ENCODE measurements around the gene TCEANC2. TPM values are rescaled to one million over a fixed set of nuclear protein-coding genes. Genes with fewer than 3 reads are reported as not detected.
"Not testable (repeated sequence)": the region's sequence is repeated elsewhere in the genome, so short reads cannot be mapped to it uniquely, and the experiment has no call there.

Gene TCEANC2
- total RNA-seq, 1 donor from 2014 or later = 2.6 TPM

DNA sequence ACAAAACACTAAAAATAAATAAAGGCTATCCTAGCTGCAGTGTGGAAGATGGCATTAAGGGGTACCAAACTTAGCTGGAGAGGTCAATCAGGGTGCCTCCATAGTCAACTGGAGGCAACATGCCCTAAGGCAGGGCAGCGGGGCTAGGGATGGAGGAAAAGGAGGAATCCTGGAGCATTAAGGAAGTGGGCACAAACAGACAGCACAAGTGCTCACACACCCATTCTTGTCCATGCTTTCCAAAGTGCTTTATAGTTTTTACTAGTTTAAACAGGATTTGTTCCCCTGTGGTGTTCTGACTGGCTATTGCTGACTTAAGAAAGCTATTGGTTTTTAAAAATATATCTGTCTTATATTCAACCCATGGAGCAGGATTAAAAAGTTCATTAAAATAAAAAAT is 33.3 kb downstream of the TCEANC2 start:
- no peak for DNase-seq (ENCODE audit: low read depth, low spot score)

DNA sequence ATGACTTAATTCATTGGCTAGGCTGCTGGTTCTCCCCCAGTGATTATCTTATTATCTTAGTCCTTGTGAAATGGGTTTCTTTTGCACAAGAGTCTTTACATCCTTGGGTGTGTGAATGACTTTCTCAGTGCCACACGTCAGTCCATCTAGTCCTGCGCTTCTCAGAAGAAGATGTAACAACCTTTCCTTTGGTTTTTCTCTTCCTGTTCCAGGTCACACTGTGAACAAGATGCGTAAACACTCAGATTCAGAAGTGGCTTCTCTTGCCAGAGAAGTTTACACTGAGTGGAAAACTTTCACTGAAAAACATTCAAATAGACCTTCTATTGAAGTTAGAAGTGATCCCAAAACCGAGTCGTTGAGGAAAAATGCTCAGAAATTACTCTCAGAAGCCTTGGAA is 35.0 kb downstream of the TCEANC2 start:
- no peak for DNase-seq (ENCODE audit: low read depth, low spot score)

DNA sequence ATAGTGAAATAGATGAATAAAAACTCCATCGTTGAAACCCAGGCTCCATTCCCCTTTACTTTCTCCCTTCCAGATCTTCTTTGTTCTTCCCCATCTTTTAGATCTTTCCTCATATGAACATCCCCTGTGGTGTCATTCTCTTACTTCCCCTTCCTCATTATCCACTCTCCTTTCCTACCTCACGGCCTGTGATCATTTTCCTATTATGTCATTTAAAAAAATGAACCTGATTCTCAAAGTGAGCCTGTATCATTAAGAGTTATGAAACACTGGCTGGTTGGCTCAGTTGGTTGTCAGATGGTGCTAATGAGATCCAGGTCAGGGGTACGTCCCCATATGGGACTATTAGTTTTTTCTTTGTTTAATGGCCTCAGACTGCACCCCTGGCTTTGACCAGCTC is 38.3 kb downstream of the TCEANC2 start:
- no peak for DNase-seq (ENCODE audit: low read depth, low spot score)

DNA sequence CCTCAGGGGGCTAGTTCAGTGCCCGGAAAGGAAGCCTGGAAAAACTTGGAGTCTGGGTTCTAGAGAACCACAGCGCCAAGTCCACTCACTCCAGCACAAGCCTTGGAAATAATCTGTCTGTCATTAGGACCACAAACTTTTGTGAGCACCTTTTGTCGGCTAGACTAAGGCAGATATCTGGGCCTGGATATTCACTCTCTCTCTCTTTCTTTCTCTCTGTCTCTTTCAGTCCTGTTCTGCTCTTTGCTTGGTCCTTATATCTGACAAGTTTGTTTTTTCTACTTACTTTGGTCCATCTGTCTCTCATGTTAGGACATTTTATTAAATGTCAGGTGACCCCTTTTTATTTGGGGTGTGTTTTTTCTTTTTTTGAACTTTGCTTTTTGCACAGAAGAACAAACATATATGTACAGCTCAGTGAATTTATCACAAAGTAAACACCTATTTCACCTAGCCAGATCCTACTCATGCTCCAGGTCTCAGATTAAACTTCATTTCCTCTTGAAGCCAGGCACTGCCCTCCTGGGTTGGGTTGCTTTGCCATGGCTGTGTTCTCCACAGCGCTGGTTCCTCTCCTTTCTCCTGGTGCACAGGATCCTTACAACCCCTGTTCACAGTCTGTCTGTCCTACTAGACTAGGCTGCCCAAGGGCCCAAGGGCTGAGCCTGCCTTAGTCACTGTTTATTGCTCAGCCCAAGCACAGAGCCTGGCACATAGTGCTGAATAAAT is 40.8 kb downstream of the TCEANC2 start:
- DNase-seq (ENCODE audit: low read depth, low spot score) = no peak

DNA sequence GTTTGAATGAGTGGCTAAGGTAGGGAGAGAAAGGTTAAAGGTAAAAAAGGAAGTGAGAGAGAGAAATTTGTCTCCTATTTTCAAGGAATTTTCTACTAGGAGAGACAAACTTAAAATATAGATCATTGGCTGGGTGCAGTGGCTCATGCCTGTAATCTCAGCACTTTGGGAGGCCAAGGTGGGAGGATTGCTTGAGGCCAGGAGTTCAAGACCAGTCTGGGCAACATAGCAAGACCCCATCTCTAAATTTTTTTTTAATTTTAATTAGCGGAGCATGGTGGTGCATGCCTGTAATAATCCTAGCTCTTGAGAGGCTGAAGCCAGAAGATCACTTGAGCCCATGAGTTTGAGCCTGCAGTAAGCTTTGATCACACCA is 41.3 kb downstream of the TCEANC2 start:
- DNase-seq (ENCODE audit: low read depth, low spot score) = not testable (repeated sequence)

DNA sequence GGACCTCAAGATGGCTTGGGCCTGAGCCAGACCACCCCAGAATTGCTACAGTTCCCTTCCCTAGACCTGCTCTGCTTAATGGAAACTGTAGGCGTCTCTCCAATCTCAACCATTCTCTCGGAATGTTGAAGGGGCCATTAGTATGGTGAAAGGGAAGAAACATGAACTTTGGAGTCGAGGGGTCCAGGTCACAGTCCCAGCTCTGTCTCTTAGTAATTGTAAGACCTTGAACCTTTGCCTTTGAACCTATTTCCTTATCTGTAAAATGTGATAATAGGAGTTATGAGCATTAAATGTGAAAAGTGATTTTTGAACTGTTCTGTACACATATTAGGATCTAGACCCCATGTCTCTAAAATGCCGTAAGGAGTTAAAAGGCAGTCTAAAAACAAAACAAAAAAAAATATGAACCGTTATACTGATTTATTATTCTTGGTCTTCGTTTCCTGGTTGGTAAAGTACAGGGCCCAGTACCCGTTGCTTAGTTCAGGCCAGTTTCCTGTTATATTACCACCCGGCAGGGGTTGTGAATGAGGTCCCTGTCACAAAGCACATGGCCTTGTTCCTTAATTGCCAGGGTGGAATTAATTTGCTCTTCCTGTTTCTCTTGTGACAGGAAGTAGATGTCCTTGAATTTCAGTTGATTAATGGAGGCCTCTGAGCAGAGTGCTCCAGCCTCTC is 42.3 kb downstream of the TCEANC2 start:
- no peak for DNase-seq (ENCODE audit: low read depth, low spot score)

DNA sequence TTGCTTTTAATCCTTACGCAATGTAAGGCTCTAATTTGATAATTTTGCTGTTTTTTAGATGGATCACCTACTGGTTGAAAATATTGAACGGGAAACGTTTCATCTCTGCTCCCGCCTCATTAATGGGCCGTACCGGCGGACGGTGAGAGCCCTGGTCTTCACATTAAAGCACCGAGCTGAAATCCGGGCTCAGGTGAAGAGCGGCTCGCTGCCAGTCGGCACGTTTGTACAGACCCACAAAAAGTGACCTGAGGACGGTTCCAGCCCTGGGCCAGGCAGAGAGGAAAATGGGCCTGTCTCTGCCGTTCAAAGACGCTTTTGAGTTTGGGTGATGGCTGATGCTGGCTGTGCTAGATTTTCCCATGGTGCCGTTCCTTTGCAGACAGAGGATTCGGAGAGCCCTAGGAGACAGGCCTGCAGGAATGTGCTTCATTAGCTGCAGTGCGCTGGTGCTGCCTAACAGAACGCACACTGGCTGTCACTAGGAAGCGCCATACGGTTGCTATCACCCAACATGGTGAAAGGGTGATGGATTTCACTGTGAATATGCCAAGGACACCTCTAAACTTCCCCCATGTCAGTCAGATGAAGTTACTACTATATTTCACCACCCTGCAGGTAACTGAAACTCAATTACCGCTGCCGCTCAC is 42.9 kb downstream of the TCEANC2 start:
- no peak for DNase-seq (ENCODE audit: low read depth, low spot score)

DNA sequence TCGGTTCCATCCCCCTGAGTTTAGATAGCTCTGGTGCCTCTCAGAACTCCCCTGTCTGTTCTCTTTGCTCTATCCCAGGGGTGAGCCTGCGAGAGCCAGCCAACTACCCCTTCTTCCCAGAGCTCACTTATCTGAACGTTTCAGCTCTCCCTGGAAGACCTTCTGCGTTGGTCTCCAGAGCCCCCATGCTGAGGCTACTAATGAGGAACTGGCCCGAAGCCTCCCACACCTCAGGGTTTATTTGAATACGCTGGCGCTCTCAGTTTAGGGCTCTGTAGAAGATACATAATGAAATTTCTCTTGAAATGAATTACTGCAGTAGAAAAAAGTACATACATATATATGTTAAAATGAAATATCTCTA is 43.5 kb downstream of the TCEANC2 start:
- DNase-seq (ENCODE audit: low read depth, low spot score) = no peak

DNA sequence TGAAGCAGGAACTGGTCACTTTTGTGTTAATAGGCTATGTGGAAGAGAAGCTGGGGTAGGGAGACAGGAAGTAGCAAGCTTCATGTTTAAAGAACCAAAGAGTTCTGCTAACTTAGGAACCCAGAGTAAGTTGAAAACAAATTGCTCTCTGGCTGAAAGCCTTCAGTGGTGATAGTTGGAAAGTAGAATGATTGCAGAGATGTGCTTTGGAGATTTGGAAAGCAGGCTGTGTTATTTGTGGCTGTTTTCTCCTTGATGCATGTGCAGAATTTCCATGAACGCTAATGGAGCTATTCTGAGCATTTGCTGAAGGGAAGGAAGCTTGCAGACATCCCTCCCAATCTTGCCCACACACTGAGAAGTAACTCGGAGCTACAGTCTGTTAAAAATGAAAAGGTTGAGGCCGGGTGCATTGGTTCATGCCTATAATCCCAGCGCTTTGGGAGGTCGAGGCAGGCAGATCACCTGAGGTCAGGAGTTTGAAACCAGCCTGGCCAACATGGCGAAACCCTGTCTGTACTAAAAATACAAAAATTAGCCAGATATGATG is 45.7 kb downstream of the TCEANC2 start:
- DNase-seq (ENCODE audit: low read depth, low spot score) = no peak

DNA sequence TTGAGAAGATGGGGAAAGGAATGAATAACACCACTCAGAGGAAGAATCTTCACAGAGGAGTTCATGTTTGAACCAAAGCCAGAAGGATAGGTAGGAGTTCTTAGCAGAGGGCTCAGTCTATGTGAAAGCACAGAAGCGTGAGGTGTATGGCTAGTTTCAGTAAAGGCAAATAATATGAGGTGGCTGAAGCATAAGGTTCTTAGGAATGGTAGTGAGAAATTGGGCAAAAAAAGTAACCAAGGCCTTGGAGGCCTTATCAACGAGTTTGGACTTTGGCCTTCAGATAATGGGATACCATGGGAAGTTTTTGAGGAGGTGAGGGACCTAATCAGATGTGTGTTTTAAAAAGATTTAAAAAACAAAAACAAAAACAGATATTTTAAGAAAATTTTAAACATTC is 47.1 kb downstream of the TCEANC2 start:
- no peak for DNase-seq (ENCODE audit: low read depth, low spot score)

DNA sequence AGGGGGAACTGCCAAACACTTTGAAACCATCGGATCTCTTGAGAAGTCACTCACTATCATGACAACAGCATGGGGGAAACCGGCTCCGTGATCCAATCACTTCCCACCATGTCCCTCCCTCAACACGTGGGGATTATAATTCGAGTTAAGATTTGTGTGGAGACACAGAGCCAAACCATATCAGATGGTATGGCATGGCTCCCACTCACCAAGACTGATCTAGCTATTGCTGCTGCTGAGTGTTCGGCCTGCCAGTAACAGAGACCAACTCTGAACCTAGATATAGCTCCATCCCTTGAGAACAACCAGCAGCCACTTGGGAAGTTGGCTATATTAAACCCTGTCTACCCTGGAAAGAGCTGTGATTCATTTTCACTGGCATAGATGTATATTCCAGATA is 50.0 kb downstream of the TCEANC2 start:
- no peak for DNase-seq (ENCODE audit: low read depth, low spot score)

DNA sequence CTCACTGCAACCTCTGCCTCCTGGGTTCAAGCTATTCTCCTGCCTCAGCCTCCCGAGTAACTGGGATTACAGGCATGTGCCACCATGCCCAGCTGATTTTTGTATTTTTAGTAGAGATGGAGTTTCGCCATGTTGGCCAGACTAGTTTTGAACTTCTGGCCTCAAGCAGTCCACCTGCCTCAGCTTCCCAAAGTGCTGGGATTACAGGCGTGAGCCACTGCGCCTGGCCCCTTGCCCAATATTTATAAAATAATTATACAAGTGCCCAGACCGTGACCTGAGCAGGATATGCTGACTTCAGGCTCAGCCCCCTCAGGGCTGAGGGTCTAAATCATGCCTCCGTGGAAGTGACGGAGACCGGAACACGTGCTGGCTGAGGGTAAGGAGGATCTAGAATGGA is 51.2 kb downstream of the TCEANC2 start:
- DNase-seq (ENCODE audit: low read depth, low spot score) = not testable (repeated sequence)

DNA sequence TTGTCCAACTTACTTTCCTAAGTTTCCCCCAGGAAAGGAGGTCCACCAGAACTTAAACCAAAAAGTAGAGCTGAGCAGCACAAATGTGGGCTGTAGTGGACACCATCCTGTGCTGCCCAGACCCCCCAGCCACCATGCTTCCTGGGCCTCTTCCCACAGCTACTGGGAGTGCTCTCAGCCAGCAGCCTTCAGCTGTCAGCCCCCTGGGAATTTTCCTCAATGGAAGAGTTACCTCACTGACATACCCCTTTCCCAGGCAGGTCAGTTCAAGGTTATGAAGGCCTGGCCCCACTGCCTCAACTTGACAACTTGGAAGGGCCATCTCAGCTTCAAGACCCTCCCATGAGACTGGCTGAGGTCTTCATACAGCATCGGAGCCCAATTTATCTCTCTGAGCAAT is 51.7 kb downstream of the TCEANC2 start:
- DNase-seq (ENCODE audit: low read depth, low spot score) = no peak

DNA sequence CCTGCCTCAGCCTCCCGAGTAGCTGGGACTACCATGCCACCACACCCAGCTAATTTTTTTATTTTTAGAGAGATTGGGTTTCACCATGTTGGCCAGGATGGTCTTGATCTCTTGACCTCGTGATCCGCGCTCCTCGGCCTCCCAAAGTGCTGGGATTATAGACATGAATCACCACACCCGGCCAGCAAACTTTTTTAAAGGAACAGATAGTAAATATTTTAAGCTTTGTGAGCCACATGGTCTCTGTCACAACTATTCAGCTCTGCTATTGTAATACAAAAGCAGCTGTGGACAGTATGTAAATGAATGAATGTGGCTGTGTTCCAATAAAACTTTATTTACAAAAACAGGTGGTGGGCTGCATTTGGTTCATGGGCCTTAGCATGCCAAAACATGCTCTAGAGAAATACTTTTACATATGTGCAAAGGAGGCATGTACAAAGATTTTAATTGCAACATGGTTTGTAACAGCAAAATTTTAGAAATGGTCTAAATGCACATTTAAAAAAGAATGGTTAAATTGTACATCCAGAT is 52.4 kb downstream of the TCEANC2 start:
- no peak for DNase-seq (ENCODE audit: low read depth, low spot score)

DNA sequence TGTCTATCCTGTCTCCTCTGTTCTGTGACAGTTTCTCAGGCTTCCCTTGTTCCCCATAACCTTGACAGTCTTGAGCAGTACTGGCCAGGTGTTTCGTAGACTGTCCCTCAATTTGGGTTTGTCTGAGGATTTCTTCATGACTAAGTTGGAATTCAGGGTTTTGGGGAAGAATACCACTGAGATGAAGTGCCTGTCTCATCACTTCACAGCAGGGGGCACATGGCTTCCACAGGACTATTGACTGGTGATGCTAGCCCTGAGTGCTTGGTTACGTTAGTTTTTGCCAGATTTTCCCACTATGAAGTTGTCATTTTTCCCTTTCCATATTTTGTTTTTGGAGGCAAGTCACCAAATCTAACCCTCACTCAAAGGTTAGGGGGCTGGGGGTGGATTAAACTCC is 53.7 kb downstream of the TCEANC2 start:
- no peak for DNase-seq (ENCODE audit: low read depth, low spot score)

DNA sequence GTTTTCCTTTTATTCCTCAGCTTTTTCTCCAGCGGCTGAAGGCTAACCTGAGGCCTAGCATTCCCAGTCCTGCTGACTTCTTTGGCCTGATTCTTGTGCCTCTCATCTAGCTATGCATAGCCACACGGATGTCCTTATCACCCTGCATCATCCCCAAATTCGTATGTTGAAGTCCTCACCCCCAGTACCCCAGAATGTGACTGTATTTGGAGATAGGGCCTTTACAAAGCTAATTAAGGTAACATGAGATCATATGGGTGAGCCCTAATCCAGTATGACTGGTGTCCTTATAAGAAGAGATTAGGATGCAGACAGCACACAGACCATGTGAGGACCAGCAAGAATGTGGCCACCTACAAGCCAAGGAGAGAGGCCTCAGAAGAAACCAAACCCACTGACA is 54.7 kb downstream of the TCEANC2 start:
- DNase-seq (ENCODE audit: low read depth, low spot score) = no peak

DNA sequence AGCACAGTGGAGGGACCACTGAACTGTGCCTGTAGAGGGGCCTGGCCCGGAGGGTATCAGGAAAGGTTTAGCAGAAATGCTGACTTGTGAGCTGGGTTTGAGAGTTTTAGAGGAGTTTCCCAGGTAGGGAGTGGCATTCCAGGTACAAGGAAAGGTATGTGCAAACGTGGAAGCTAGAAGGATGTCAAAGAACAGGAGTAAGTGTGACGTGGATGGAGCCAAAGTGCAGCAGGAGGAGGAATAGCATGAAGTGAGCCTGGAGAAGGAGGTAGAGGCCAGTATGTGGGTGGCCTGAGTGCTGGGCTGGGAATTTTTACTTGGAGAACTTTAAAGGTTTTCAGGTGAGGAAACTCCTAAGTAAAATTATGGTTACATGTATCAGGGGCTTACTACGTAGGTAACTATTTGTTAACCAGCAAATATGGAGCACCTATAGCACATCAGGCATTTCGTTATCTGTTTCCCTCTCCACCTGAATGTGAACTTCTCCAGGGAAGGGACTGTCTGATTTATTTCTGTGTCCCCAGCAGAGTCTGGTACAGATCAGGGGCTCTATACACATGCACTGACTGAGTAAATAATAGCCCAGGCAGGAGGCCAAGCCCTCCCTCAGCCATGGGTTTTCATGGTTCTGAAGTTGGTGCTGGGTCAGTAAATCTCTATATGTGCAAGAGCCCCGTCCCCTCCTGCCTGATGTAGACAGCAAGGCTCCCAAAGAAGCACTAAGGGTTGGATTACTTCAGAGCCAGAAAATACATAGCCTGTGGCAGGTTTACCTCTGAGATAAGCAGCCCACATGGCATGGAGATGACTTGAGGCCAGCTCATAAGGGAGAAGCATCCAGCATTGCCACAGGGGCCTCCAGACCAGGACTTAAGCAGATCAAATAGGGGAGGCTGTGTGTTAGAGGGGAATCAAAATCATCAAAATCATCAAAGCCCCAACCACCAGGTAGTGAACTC is 56.0 kb downstream of the TCEANC2 start:
- DNase-seq (ENCODE audit: low read depth, low spot score) = no peak

DNA sequence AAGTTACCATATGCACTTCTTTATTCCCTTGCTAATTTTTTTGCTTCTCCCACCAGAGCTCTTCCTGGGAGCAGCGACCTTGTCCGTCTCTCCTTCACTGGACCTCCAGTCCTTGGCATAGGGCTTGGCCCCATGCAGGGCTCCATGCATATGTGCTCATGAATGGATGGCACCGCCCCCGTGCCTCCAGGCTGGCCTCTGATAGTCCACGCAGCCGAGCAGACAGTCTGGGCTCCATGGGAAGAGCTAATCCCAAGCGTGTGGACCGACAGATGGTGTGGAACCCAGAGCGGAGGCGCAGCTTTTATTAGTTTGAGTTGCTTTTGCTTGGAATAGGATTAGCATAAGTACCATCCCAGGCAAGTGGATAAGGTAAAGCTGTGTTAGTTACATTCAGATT is 57.6 kb downstream of the TCEANC2 start:
- DNase-seq (ENCODE audit: low read depth, low spot score) = no peak

DNA sequence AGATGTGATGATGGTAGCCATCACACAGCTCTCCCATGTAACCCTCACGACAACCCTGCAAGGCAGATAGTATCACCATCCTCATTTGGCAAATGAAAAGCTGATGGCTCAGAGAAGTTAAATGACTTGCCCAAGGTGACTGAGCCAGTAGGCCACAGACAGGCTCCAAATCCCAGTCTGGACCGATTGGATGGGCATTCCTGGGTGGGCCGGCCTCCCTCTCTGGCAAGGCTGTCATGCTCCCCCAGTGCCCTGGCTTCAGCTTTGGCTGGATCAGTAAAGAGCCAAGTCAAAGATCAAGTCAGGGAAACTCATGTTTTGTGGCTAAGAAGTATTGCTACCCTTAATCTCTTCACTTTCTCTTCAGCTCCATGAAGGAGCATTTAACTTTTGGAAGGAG is 58.2 kb downstream of the TCEANC2 start:
- DNase-seq (ENCODE audit: low read depth, low spot score) = no peak

DNA sequence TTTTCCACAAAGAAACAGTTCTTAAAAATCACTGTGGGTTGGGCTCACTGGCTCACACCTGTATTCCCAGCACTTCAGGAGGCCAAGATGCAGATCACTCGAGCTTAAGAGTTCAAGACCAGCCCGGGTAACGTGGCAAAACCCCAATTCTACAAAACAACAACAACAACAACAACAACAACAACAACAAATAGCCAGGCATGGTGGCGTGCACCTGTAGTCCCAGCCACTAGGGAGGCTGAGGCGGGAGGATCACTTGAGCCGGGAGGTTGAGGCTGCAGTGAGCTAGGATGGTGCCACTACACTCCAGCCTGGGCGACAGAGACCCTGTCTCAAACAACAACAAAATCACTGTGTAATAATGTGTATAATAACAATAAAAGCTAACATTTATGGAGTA is 58.6 kb downstream of the TCEANC2 start:
- DNase-seq (ENCODE audit: low read depth, low spot score) = no peak

DNA sequence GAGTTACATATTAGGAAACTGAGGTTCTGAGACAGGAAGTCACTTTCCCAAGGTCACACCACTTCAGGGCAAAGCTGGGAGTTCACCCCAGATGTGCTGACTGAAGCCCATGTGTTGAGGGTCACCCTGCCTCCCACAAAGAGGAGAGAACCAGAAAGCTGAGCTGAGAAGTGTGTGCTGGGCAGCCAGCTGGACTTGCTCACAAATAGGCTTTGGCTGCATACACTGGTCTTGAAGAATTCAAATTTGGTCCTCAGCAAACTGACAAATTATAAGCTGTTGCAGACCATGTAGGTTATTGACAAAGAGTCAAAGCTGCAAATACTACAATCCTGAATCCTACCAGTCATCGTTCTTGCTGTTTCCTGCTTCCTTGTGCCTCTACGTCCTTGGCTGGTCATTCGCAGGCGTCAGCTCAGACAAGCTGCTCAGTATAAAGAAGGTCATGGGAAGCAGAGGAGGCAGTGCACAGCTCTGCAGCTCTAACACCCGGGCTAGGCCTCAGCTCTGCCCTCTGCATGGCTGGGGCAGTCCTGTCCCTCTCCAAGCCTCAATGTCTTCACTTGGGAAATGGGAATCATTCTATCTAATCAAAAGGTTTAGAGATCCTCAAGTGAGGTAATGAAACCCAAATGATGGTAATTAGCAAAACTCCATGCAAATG is 59.4 kb downstream of the TCEANC2 start:
- DNase-seq (ENCODE audit: low read depth, low spot score) = no peak

All from pulmonary artery endothelial cell (primary cell).